ENCODE data around the gene ZNF607. TPM values are rescaled to one million over a fixed set of nuclear protein-coding genes. Genes with fewer than 3 reads are reported as not detected.

Gene ZNF607
- total RNA-seq, 2 experiments from 2014 or later: 7.4 to 7.8 TPM

DNA sequence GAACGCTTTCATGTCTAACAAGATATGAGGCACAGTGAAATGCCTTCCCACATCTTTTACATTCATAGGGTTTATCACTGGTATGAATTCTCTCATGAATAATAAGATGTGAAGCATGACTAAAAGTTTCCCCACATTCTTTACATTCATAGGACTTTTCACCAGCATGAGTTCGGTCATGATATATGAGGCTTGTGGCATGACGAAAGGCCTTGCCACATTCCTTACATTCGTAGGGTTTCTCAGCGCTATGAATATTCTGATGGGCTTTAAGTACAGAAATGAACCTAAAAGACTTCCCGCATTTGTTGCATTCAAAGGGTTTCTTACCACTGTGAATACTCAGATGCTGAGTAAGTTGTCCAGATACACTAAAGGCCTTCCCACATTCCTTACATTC lies 21.3 kb downstream of the ZNF607 start:
- Mint-ChIP-seq H3K4me3 (no peak overlapping the region), H3K4me1 (ENCODE audit: low read depth) (no peaks in the 10 kb centered on the region), H3K36me3 (ENCODE audit: low read depth) (peaks cover 66% of the 10 kb centered on the region), H3K27ac (no peak overlapping the region), H3K9me3 (peaks cover 46% of the 10 kb centered on the region), H3K27me3 (no peaks in the 10 kb centered on the region)
- no peak for ATAC-seq
- no peak for DNase-seq
- POLR2A ChIA-PET: no interaction called here
- CTCF ChIA-PET: no interaction called here
- TF ChIP-seq CTCF (IDR thresholded peaks at IDR 0.05): no peak
- intact Hi-C loops (cut with micrococcal nuclease): no loop called here

DNA sequence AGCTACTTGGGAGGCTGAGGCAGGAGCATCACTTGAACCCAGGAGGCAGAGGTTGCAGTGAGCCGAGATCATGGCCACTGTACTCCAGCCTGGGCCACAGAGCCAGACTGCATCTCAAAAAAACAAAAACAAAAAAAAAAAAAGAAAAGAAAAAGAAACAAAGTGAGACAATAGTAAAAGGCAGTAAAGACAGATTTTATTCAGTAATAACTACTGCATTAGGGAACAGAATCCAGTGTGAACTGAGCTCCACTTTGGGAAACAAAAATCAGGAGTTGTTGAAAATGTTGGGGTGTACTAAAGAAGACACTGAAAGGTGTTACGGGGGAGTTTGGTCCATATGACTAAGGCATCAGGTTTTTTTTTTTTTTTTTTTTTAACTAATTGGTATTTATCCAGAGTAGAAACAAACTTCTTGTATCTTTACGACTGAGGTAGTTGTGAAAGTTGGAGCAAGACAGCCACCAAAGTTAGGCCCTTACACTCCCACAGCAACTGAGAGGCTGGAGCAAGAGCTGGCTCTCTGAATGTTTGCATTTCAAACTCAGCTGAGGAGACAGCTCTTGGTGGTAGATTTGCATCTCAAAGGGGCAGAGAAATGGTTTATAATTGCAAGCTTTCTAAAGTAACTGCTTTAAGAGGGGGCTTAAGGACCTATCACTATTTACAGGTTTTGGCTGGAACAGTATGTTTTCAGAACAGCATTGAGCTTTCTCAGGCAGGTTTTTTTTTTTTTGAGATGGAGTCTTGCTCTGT lies 24.2 kb downstream of the ZNF607 start:
- no peak for TF ChIP-seq CTCF (IDR thresholded peaks at IDR 0.05)
- ChIA-PET CTCF (no interaction called here), POLR2A (no interaction called here)
- ATAC-seq: no peak
- H3K4me1 Mint-ChIP-seq (ENCODE audit: low read depth): peaks cover 9% of the 10 kb centered on the region
- no peak overlapping the region for H3K27ac Mint-ChIP-seq
- peaks cover 35% of the 10 kb centered on the region for H3K9me3 Mint-ChIP-seq
- DNase-seq: no peak
- no peak overlapping the region for H3K4me3 Mint-ChIP-seq
- peaks cover 55% of the 10 kb centered on the region for H3K36me3 Mint-ChIP-seq (ENCODE audit: low read depth)
- intact Hi-C loops (cut with micrococcal nuclease): no loop called here
- H3K27me3 Mint-ChIP-seq: no peaks in the 10 kb centered on the region

DNA sequence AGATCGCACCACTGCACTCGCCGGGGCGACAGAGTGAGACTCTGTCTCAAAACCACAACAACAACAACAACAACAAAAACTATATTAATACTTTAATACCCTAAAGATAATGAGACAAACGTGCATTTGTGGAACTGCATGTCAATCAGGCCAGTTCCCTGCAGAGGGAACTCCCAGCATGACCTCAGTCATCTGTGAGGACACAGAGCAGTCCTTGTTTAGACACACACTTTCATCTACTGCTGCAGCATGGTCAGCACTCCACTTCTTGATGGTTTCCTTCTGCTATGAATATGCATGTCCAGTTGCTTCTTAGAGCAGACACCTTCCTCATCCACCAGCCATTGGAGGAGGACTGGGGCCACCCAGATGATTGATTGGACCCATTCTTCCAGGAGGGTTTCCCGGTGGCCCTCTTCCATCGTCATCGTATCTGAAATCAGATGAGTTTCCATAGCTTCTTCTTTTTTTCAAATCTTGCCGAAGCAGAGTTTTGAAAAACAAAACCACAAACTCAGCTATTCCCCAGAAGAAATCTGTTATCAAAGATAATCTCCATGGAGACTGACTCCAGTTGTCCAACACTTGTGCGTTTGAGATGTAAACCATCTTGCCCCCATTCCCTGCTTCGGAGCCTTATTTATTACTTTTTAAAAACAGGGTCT lies 26.5 kb downstream of the ZNF607 start:
- H3K4me3 Mint-ChIP-seq: no peak overlapping the region
- no peak overlapping the region for H3K27ac Mint-ChIP-seq
- peaks cover 9% of the 10 kb centered on the region for H3K4me1 Mint-ChIP-seq (ENCODE audit: low read depth)
- H3K27me3 Mint-ChIP-seq: no peaks in the 10 kb centered on the region
- intact Hi-C loops (cut with micrococcal nuclease): no loop called here
- peaks cover 39% of the 10 kb centered on the region for H3K36me3 Mint-ChIP-seq (ENCODE audit: low read depth)
- DNase-seq (no peak), ATAC-seq (no peak)
- CTCF ChIA-PET: no interaction called here
- peaks cover 19% of the 10 kb centered on the region for H3K9me3 Mint-ChIP-seq
- POLR2A ChIA-PET: interaction anchor here (0.7 to 1.8 kb wide), 5 partner anchors 26 to 1478 kb away, joined by 3 to 6 read pairs (median 3); partner anchors contain the start of genes ZNF146 and ZNF793
- TF ChIP-seq CTCF (IDR thresholded peaks at IDR 0.05): no peak

GRCh38 chr19:37691881-37692504 lies 27.6 kb downstream of the ZNF607 start:
- TF ChIP-seq CTCF (IDR thresholded peaks at IDR 0.05): no peak
- CTCF ChIA-PET: no interaction called here
- POLR2A ChIA-PET: interaction anchor here (1.2 to 1.8 kb wide), 3 partner anchors 27 to 1477 kb away, joined by 3 to 6 read pairs (median 3); partner anchors contain the start of genes ZNF146 and ZNF793
- H3K9me3 Mint-ChIP-seq: peaks cover 13% of the 10 kb centered on the region
- intact Hi-C loops (cut with micrococcal nuclease): no loop called here
- H3K27me3 Mint-ChIP-seq: no peaks in the 10 kb centered on the region
- H3K27ac Mint-ChIP-seq: peak overlapping the region; percentile 96
- peaks cover 34% of the 10 kb centered on the region for H3K36me3 Mint-ChIP-seq (ENCODE audit: low read depth)
- H3K4me1 Mint-ChIP-seq (ENCODE audit: low read depth): peaks cover 9% of the 10 kb centered on the region
- peak overlapping the region; percentile 85 for H3K4me3 Mint-ChIP-seq
- ATAC-seq (peak; percentile 92), DNase-seq (peak; percentile 90)

- peaks cover 34% of the 10 kb centered on the region for H3K9me3 Mint-ChIP-seq
- CTCF ChIA-PET: no interaction called here
- no peak overlapping the region for H3K27ac Mint-ChIP-seq
- POLR2A ChIA-PET: no interaction called here
- no peak for TF ChIP-seq CTCF (IDR thresholded peaks at IDR 0.05)
- H3K4me3 Mint-ChIP-seq: no peak overlapping the region
- H3K4me1 Mint-ChIP-seq (ENCODE audit: low read depth): no peaks in the 10 kb centered on the region
- H3K36me3 Mint-ChIP-seq (ENCODE audit: low read depth): peaks cover 36% of the 10 kb centered on the region
- no peaks in the 10 kb centered on the region for H3K27me3 Mint-ChIP-seq
- intact Hi-C loops (cut with micrococcal nuclease): no loop called here
- ATAC-seq (no peak), DNase-seq (no peak)
Observed at GRCh38 chr19:37683520-37683919, 36.0 kb downstream of the ZNF607 start.

Data from activated CD8-positive, alpha-beta T cell treated with anti-CD3 and anti-CD28 coated beads for 36 hours (primary cell).